GM12891 (cell line): Measurements from ENCODE around the gene TMOD4.
"Not testable (repeated sequence)": the region's sequence is repeated elsewhere in the genome, so short reads cannot be mapped to it uniquely, and the experiment has no call there.

Experiments
- DNase-seq: peaks from one replicate; pipeline ENCODE4 v3.0.0; 2011; ENCODE audit warnings: low spot score; ENCODE audit not compliant: insufficient read length
- FAIRE-seq: peaks from 2 replicates; lab custom pipeline; 2011; peaks lifted over from hg19 to GRCh38; lab: Jason Lieb, UNC
- PAX5 ChIP-seq: IDR thresholded peaks from 2 replicates; pipeline ENCODE4 v1.6.1; 2011; ENCODE audit warnings: low read length, moderate library complexity, mild to moderate bottlenecking; ENCODE audit not compliant: insufficient read depth, severe bottlenecking
- POLR2A ChIP-seq: IDR thresholded peaks from 2 replicates; pipeline ENCODE4 v1.6.1; 2011; ENCODE audit warnings: low read depth, low read length, control low read depth
- POLR2AphosphoS5 ChIP-seq: IDR thresholded peaks from 2 replicates; pipeline ENCODE4 v1.6.1; 2011; ENCODE audit warnings: low read depth, low read length, control low read depth
- POU2F2 ChIP-seq: IDR thresholded peaks from 2 replicates; pipeline ENCODE4 v1.6.1; 2011; ENCODE audit warnings: low read depth, mild to moderate bottlenecking, control low read depth, low read length, moderate library complexity
- SPI1 ChIP-seq: IDR thresholded peaks from 2 replicates; pipeline ENCODE4 v1.6.1; 2011; ENCODE audit warnings: low read depth, low read length, control low read depth
- TAF1 ChIP-seq: IDR thresholded peaks from 2 replicates; pipeline ENCODE4 v1.6.1; 2011; ENCODE audit warnings: low read depth, low read length, control low read depth

The TMOD4 gene

DNA sequence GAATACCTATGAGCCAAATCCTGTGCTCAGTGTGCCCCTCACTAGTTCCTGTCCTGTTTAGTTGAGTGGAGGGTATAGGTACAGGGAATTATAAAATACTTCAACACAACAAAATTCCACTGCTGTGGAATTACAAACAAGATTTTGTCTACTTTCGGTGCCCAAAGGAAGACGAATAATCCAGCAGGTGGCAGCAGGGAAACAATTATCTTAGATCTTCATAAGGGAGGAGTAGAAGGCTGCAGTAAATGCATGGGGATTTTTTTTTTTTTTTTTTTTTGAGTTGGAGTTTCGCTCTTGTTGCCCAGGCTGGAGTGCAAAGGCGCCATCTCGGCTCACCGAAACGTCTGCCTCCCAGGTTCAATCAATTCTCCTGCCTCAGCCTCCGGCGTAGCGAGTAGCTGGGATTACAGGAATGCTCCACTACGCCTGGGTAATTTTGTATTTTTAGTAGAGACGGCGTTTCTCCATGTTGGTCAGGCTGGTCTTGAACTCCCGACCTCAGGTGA is 20.6 kb upstream of the TMOD4 start:
- no peak for DNase-seq
- FAIRE-seq, result no peak
- no peak for TF ChIP-seq POLR2AphosphoS5
- TF ChIP-seq PAX5, result no peak
- no peak for TF ChIP-seq SPI1
- TF ChIP-seq TAF1, result no peak
- no peak for TF ChIP-seq POU2F2
- TF ChIP-seq POLR2A, result no peak

DNA sequence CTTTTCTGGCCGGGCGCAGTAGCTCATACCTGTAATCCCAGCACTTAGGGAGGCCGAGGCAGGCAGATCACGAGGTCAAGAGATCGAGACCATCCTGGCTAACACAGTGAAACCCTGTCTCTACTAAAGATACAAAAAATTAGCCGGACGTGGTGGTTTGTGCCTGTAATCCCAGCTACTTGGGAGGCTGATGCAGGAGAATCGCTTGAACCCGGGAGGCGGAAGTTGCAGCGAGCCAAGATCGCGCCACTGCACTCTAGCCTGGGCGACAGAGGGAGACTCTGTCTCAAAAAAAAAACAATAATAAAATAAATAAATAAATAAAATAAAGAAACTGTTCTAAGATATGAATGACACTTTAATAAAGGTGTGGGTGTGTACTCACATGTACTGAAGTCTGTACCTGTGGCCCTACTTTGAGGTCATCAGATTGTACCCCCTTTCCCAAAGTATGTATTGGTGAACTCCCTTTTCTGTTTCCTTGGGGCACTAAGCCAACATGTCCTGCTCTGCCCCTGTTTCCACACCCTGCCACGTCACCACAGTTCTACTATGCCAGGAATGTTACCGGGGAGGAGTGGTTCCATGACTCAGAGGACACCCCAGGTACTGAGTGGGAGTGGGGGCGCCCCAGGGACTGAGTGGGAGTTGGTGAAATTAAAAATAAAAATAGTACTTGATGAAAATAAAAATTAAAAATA is 19.3 kb upstream of the TMOD4 start:
- DNase-seq, FAIRE-seq: not testable (repeated sequence)

DNA sequence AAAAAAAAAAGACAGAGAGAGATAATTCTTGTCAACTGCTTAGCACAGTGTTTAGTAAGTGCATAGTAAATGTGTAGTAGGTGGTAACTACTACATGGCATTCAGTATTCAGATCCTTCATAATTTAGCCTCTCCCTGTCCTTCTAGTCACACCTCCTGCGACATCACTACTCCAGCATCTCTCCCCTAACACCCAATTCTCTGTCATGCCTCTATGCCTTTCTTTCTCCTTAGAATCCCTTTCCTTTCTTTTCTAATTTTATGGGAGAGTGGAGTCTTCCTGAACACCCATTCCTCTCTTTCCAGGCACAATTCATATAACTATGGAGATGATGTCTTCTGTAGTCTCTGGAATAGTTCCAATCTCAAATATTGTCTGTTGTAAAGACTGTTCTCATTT is 18.1 kb upstream of the TMOD4 start:
- TF ChIP-seq POLR2A (no peak), PAX5 (no peak), POU2F2 (no peak)
- DNase-seq (no peak), FAIRE-seq (no peak)

DNA sequence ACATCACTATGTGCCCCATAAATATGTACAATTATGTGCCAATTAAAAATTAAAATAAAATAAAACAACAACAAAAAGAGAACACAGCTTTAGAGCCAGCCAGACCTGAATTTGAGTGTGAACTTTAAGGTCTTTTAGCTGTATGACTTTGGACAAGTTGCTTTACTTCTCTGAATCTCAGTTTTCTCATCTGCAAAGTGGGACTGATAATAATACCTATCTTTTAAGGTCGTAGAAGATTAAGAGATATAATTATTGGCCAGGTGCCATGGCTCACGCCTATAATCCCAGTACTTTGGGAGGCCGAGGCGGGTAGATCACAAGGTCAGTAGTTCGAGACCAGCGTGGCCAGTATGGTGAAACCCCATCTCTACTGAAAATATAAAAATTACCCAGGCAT is 17.5 kb upstream of the TMOD4 start:
- TF ChIP-seq TAF1 (no peak), SPI1 (no peak), POLR2A (no peak), POU2F2 (no peak), POLR2AphosphoS5 (no peak), PAX5 (no peak)

DNA sequence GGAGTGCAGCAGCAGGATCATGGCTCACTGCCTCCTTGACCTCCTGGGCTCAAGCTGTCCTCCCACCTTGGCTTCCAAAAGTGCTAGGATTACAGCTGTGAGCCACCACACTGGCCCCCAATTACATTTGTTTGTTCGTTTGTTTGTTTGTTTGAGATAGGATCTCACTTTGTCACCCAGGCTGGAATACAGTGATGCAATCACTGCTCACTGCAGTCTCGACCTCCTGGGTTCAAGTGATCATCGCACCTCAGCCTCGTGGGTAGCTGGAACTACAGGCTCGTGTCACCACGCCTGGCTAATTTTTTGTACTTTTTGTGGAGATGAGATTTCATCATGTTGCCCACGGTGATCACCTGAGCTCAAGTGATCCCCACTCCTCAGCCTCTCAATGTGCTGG is 16.3 kb upstream of the TMOD4 start:
- no peak for DNase-seq
- TF ChIP-seq POLR2AphosphoS5 (no peak), TAF1 (no peak), POLR2A (no peak), SPI1 (no peak), PAX5 (no peak), POU2F2 (no peak)
- FAIRE-seq, result no peak

More for the DNA sequence above, 17.5 kb upstream of the TMOD4 start:
- no peak for FAIRE-seq
- DNase-seq, result no peak

DNA sequence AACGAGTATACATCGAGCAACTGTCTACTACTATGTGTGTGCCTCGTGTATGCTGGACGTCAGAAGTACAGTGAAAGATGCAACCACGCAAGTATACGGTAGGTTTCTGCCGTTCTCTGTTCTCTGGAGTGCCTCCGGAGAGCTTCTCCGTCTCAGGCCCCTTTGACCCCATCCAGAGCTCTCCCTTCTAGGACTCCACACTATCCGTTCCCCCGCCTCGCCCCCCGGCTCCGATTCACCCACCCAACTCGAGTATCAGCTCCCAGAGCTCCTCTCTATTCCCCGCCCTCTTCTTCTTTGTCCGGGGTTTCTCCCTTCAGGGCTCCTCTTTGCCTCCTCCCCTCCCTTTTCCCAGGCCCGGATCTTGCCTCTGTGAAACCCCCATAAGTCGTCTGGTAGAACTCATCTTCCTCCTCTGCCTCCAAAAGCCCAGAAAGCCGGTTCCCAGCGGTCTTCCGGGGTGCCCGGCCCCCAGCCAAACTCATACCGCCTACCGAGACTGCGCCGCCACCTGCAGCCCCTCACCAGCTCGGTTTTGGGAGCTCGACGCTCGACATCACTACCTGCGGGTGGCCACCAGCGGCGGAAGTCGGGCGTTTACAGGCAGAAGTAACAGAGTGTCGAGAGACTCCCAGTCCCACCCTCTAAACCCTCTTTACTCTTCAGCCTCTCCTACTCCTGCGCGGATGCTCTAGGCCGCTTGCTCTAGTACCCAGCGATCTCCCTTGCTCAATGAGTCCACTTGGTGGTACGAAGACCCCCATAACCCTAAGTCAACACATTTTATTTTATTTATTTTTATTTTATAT is 14.1 kb upstream of the TMOD4 start, which contains the start of gene VPS72:
Gene VPS72 (minus strand): TSS at position 561 of the 809 bp plus-strand sequence. CDS start 76 bp downstream, at position 485.
- FAIRE-seq, result peak; percentile 45

DNA sequence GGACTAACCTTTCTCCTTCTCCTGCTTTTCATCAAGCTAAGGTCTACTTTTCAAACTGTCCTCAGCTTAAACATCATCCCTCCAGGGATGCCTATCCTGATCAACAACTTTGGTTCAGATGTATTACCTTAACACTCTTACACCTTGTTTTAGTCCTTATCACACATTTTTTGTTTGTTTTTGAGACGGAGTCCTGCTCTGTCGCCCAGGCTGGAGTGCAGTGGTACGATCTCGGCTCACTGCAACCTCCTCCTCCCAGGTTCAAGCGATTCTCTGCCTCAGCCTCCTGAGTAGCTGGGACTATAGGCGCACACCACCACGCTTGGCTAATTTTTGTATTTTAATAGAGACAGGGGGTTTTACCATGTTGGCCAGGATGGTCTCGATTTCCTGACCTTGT is 12.9 kb upstream of the TMOD4 start:
- FAIRE-seq, DNase-seq: not testable (repeated sequence)

More for the DNA sequence above, 14.1 kb upstream of the TMOD4 start, which contains the start of gene VPS72:
- DNase-seq, result peak; percentile 82
- peak; percentile 95 for TF ChIP-seq TAF1
- peak; percentile 73; the same call in 1 of the 2 replicates for TF ChIP-seq POU2F2
- TF ChIP-seq PAX5, result peak; percentile 52
- TF ChIP-seq SPI1, result peak; percentile 44; the same call in 1 of the 2 replicates
- peak; percentile 90 for TF ChIP-seq POLR2A
- peak; percentile 83 for TF ChIP-seq POLR2AphosphoS5

DNA sequence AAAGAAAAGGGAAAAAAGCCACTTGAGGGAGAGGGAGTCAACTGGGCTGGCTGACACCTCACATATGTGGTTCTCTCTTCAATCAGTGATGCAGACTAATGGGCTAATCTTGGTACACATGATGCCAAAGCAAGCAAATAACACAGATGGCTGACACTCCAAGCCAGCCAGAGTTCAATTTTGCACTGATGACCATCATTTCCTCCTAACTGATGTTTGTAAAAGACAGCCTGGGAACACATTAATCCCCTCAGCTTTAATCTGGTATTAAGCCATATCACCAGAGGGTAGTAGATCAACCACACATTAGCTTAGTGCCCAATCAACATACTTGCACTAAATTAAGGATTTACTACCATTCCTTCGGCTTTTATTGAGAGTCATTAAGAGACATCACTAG is 11.4 kb upstream of the TMOD4 start:
- TF ChIP-seq SPI1 (no peak), TAF1 (no peak), POU2F2 (no peak), POLR2A (no peak), PAX5 (no peak), POLR2AphosphoS5 (no peak)
- DNase-seq (no peak), FAIRE-seq (no peak)

DNA sequence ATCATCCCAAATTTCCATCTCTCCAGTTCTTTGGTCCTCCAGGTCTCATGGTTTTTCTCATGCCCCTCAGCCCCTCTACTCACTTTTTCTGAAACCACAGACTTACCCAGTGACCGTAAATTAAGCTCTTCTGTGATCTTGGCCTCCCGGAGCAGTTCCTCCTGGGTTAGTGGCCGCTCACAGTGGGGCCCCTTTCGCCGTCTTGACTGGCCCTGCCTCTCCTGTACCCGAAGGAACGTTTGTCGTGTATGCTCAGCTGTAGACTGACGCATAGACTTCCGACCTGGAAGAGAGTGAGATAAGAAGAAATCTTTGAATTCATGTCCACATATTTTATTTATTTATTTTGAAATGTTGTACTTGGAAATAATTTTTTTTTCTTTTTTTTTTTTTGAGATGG is 8.4 kb upstream of the TMOD4 start:
- FAIRE-seq, result no peak
- TF ChIP-seq POLR2A, result no peak

DNA sequence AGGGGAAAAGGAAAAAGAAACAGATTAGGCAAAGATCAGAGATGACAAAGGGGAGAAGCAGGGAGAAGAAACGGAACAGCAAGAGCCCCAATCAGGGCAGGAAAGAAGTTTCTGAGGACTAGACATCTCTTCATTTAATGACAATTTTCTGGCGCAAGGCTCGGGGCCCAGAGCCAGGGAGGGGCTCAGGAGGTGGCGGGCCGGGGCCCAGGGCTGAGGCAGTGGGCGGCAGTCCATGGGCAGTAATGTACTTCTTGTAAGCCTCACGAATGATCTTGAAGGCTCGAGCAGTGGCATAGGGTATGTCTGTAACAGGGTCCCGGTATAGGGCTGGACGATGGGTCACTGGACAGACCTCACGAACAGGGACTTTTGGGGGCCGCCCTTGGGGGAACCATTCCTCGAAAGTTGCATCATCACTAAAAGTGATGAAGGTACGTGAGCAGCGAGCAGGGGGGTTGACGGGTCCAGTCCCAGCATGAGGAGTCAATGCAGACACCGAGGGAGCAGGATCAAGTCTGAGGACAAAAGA is 799 bp upstream of the TMOD4 start:
- FAIRE-seq, result no peak
- DNase-seq, result no peak
- TF ChIP-seq POLR2AphosphoS5 (no peak), PAX5 (no peak), POU2F2 (no peak), SPI1 (no peak), TAF1 (no peak), POLR2A (no peak)

More for the DNA sequence above, 8.4 kb upstream of the TMOD4 start:
- DNase-seq, result no peak
